ACC112 (cell line): Measurements from ENCODE around the gene YPEL2.
A peak's percentile ranks its signal among the peaks of the same experiment; 100 is the strongest.

ENCODE experiments used
- H2AFZ ChIP-seq: fragments of 200-600 bp; sonication (generic); one replicate; pipeline ENCODE4 v1.6.0; 2017; ENCODE audit warnings: antibody characterized with exemption, low read length; ENCODE audit not compliant: unreplicated experiment
- H3K27ac ChIP-seq: fragments of 200-600 bp; sonication (generic); 2 replicates; pipeline ENCODE4 v1.5.1; 2014; ENCODE audit warnings: low read depth, mild to moderate bottlenecking, antibody characterized with exemption, low read length, moderate library complexity
- H3K27me3 ChIP-seq: fragments of 200-600 bp; sonication (generic); 2 replicates; pipeline ENCODE4 v1.6.1; 2014; ENCODE audit warnings: mild to moderate bottlenecking, antibody characterized with exemption, low read length, moderate library complexity, mixed read lengths; ENCODE audit not compliant: insufficient read depth
- H3K36me3 ChIP-seq: fragments of 200-600 bp; sonication (generic); 2 replicates; pipeline ENCODE4 v1.6.1; 2016; ENCODE audit warnings: mild to moderate bottlenecking, antibody characterized with exemption, low read length, moderate library complexity, mixed read lengths; ENCODE audit not compliant: insufficient read depth
- H3K4me1 ChIP-seq: fragments of 200-600 bp; sonication (generic); one replicate; pipeline ENCODE4 v1.6.1; 2016; ENCODE audit warnings: low read length, mixed read lengths; ENCODE audit not compliant: insufficient read depth, unreplicated experiment, control insufficient read depth
- H3K4me3 ChIP-seq: fragments of 200-600 bp; sonication (generic); 2 replicates; pipeline ENCODE4 v1.5.1; 2014; ENCODE audit warnings: mild to moderate bottlenecking, low read depth, low read length
- H3K79me2 ChIP-seq: fragments of 200-600 bp; sonication (generic); one replicate; pipeline ENCODE4 v1.6.0; 2016; ENCODE audit warnings: low read length; ENCODE audit not compliant: control insufficient read depth, unreplicated experiment, insufficient read depth

YPEL2 gene

DNA sequence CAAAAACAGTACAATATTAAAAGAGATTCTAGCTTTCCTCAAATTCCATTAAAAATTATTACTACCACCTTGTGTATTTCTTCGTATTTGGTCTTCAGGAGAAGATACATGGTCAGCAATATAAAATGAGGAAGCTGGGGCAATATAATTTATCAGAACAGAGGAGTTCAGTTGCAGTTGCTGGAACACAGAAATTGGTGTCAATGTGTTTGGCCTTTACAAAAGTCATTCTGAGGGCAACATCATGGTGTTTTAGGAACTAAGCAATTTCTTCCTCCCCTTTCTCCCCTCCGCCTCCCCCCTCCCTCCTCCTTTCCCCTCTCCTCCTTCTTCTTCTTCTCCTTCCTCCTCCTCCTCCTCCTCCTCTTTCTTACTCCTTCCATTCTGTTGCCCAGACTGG lies 102.1 kb downstream of the YPEL2 start:
- Histone ChIP-seq H2AFZ (no peak overlapping the region), H3K36me3 (no peaks in the 10 kb centered on the region), H3K4me1 (peaks cover 26% of the 10 kb centered on the region), H3K79me2 (no peaks in the 10 kb centered on the region), H3K27me3 (no peaks in the 10 kb centered on the region), H3K27ac (no peak overlapping the region), H3K4me3 (no peak overlapping the region)

GRCh38 chr17:59434429-59434828 lies 103.0 kb downstream of the YPEL2 start:
- Histone ChIP-seq H3K27ac (peak overlapping the region; percentile 93), H3K79me2 (no peaks in the 10 kb centered on the region), H3K27me3 (no peaks in the 10 kb centered on the region), H3K4me3 (no peak overlapping the region), H3K36me3 (no peaks in the 10 kb centered on the region), H3K4me1 (peaks cover 25% of the 10 kb centered on the region), H2AFZ (no peak overlapping the region)

GRCh38 chr17:59435238-59435637 lies 103.8 kb downstream of the YPEL2 start:
- no peaks in the 10 kb centered on the region for H3K27me3 ChIP-seq
- peak overlapping the region; percentile 57 for H3K4me3 ChIP-seq
- H3K36me3 ChIP-seq = no peaks in the 10 kb centered on the region
- H2AFZ ChIP-seq = peak overlapping the region; percentile 88
- peaks cover 33% of the 10 kb centered on the region for H3K4me1 ChIP-seq
- H3K79me2 ChIP-seq = no peaks in the 10 kb centered on the region
- H3K27ac ChIP-seq = peak overlapping the region; percentile 93

- no peaks in the 10 kb centered on the region for H3K36me3 ChIP-seq
- no peaks in the 10 kb centered on the region for H3K79me2 ChIP-seq
- H3K4me1 ChIP-seq = peaks cover 44% of the 10 kb centered on the region
- H3K4me3 ChIP-seq = no peak overlapping the region
- H2AFZ ChIP-seq = no peak overlapping the region
- no peak overlapping the region for H3K27ac ChIP-seq
- no peaks in the 10 kb centered on the region for H3K27me3 ChIP-seq
These were observed 105.4 kb downstream of the YPEL2 start for GRCh38 chr17:59436900-59437299.

- no peaks in the 10 kb centered on the region for H3K79me2 ChIP-seq
- H3K36me3 ChIP-seq = no peaks in the 10 kb centered on the region
- H3K4me3 ChIP-seq = no peak overlapping the region
- H3K27me3 ChIP-seq = no peaks in the 10 kb centered on the region
- no peak overlapping the region for H3K27ac ChIP-seq
- H3K4me1 ChIP-seq = peaks cover 45% of the 10 kb centered on the region
- H2AFZ ChIP-seq = no peak overlapping the region
These were observed 106.4 kb downstream of the YPEL2 start for GRCh38 chr17:59437791-59438281.

GRCh38 chr17:59439262-59439661 lies 107.8 kb downstream of the YPEL2 start:
- H3K27me3 ChIP-seq = no peaks in the 10 kb centered on the region
- H3K27ac ChIP-seq = no peak overlapping the region
- no peak overlapping the region for H3K4me3 ChIP-seq
- peaks cover 42% of the 10 kb centered on the region for H3K4me1 ChIP-seq
- H3K79me2 ChIP-seq = no peaks in the 10 kb centered on the region
- no peaks in the 10 kb centered on the region for H3K36me3 ChIP-seq
- H2AFZ ChIP-seq = no peak overlapping the region

- peaks cover 37% of the 10 kb centered on the region for H3K4me1 ChIP-seq
- no peaks in the 10 kb centered on the region for H3K27me3 ChIP-seq
- H2AFZ ChIP-seq = no peak overlapping the region
- H3K4me3 ChIP-seq = no peak overlapping the region
- H3K27ac ChIP-seq = no peak overlapping the region
- no peaks in the 10 kb centered on the region for H3K79me2 ChIP-seq
- no peaks in the 10 kb centered on the region for H3K36me3 ChIP-seq
These were observed 108.3 kb downstream of the YPEL2 start for GRCh38 chr17:59439741-59440211.

DNA sequence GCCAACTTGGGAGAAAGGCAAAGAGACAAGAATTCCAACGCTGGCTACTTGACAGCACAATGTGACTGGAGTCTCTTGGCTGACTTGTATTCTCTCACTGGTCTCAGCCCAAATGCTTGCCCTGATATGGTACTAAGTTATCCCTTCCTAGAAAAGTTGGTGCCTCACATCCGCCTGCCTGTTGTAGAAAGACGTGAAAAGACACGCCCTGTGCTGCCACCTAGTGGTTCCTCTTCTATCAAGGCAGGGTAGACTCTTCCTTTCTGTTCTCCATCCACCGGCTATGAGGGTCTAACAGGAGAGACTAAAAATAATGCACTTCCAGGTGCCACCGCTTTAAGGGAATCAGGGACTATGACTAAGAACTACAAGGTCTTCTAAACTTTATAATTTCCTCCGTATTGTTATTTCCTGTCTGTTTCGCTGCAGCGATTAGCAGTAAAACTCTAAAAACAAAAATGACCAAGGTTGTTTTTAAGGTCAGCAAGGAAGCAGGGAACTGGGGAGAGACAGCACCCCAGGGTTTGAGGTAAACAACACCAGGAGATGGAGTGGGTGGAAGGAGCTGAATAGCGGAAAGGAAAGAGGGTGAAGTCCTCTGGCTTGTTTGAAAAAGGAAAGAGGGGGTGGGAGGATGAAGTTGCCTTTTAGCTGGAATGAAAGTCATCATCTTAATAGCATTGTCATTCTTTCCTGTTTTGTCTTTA lies 109.5 kb downstream of the YPEL2 start:
- H3K4me3 ChIP-seq = peak overlapping the region; percentile 41; the same call in 1 of the 2 replicates
- peaks cover 29% of the 10 kb centered on the region for H3K4me1 ChIP-seq
- H2AFZ ChIP-seq = peak overlapping the region; percentile 76

GRCh38 chr17:59441464-59442096 lies 110.1 kb downstream of the YPEL2 start:
- no peak overlapping the region; the same call in 1 of the 2 replicates for H3K4me3 ChIP-seq
- H3K36me3 ChIP-seq = no peaks in the 10 kb centered on the region
- peaks cover 25% of the 10 kb centered on the region for H3K4me1 ChIP-seq
- peak overlapping the region; percentile 76 for H2AFZ ChIP-seq
- no peaks in the 10 kb centered on the region for H3K79me2 ChIP-seq
- H3K27me3 ChIP-seq = no peaks in the 10 kb centered on the region
- H3K27ac ChIP-seq = peak overlapping the region; percentile 54

More for the DNA sequence above, 109.5 kb downstream of the YPEL2 start:
- Histone ChIP-seq H3K27ac (peak overlapping the region; percentile 54), H3K79me2 (no peaks in the 10 kb centered on the region), H3K27me3 (no peaks in the 10 kb centered on the region), H3K36me3 (no peaks in the 10 kb centered on the region)

GRCh38 chr17:59443106-59443505 lies 111.7 kb downstream of the YPEL2 start:
- no peak overlapping the region for H3K4me3 ChIP-seq
- no peak overlapping the region for H3K27ac ChIP-seq
- H3K27me3 ChIP-seq = no peaks in the 10 kb centered on the region
- no peak overlapping the region for H2AFZ ChIP-seq
- peaks cover 25% of the 10 kb centered on the region for H3K4me1 ChIP-seq
- no peaks in the 10 kb centered on the region for H3K36me3 ChIP-seq
- no peaks in the 10 kb centered on the region for H3K79me2 ChIP-seq
